Heart left ventricle (tissue), 16 donors: Measurements from ENCODE around the gene PTPRU. TPM values are rescaled to one million over a fixed set of nuclear protein-coding genes. Genes with fewer than 3 reads are reported as not detected.

Experiments
- ATAC-seq, 4 donors: fragments of 200-7000 bp; cut with Tn5 transposase; one replicate each; pipeline ENCODE4 v1.9.1; 2020 to 2022; ENCODE audit warnings: moderate library complexity in 4 of 4, mild to moderate bottlenecking in 3 of 4, moderate number of reproducible peaks in 1 of 4
- DNase-seq, 5 donors: peaks; one replicate each; pipeline ENCODE4 v3.0.0-alpha.2; 2020
- H3K27ac ChIP-seq, 12 donors: fragments of 200-600 bp; sonication (generic) in 4 of 12; one replicate each; pipeline versions ENCODE4 v1.5.0 to v1.8.0; 2016 to 2022; ENCODE audit warnings: mild to moderate bottlenecking in 2 of 12
- H3K27me3 ChIP-seq, 9 donors: fragments of 200-600 bp; sonication (generic) in 2 of 9; one replicate each; pipeline versions ENCODE4 v1.5.1 to v1.8.0; 2016 to 2022; ENCODE audit warnings: mild to moderate bottlenecking in 3 of 9
- H3K36me3 ChIP-seq, 9 donors: fragments of 200-600 bp; sonication (generic) in 2 of 9; one replicate each; pipeline versions ENCODE4 v1.5.0 to v1.8.0; 2018 to 2022; ENCODE audit warnings: mild to moderate bottlenecking in 2 of 9
- H3K4me1 ChIP-seq, 12 donors: fragments of 200-600 bp; sonication (generic) in 4 of 12; one replicate each; pipeline versions ENCODE4 v1.5.0 to v1.8.0; 2016 to 2022; ENCODE audit warnings: mild to moderate bottlenecking in 3 of 12
- H3K4me3 ChIP-seq, 12 donors: fragments of 200-600 bp; sonication (generic) in 4 of 12; one replicate each; pipeline versions ENCODE4 v1.5.0 to v1.8.0; 2017 to 2022; ENCODE audit warnings: mild to moderate bottlenecking in 9 of 12, moderate library complexity in 4 of 12
- H3K9me3 ChIP-seq, 12 donors: fragments of 200-600 bp; sonication (generic) in 4 of 12; one replicate each; pipeline versions ENCODE4 v1.5.0 to v1.8.0; 2016 to 2022; ENCODE audit warnings: mild to moderate bottlenecking in 1 of 12
- POLR2A ChIP-seq, 2 donors: fragments of 450-650 bp; IDR thresholded peaks; one replicate each; pipeline ENCODE4 v1.6.1; 2017; ENCODE audit warnings: antibody characterized with exemption in 2 of 2, mild to moderate bottlenecking in 2 of 2, moderate library complexity in 2 of 2
- WGBS, 4 donors: extraction: QIAGEN DNeasy Blood & Tissue Kit in 2 of 4; methylation state at CpG; one replicate each; pipeline versions ENCODE4 v1.1.5 to v1.1.7; 2013 to 2018; 5-methylcytosine and 5-hydroxymethylcytosine counted together
- intact Hi-C, 10 donors: fragments of 100-400 bp; cut with DNase I; formaldehyde crosslinking; loops; one replicate each; pipeline versions ENCODE4 v1.11.1 to v1.14.2; 2022
- polyA plus RNA-seq, 2 donors: library from polyadenylated mRNA; stranded (reverse); fragments of 200-250 nt; gene quantifications; one replicate each; pipeline ENCODE4 v1.2.3, GENCODE V29; 2013
- total RNA-seq, 9 donors: library from RNA; depleted of rRNA in 2 of 9; stranded (reverse); fragments of >200 nt in 2 of 9; fragmentation: NEBNext Ultra II Directional in 3 of 9; extraction: Animal tissue kit (Norgen Biotek cat#: 25700) in 3 of 9; gene quantifications; one replicate each; pipeline versions ENCODE4 v1.1.0 to v1.2.4, GENCODE V29; 2016 to 2023
- TF ChIP-seq, protein P1 (sequence below), 12 donors: fragments of 200-600 bp; sonication (generic) in 4 of 12; IDR thresholded peaks; one replicate each; pipeline versions ENCODE4 v1.5.0 to v1.8.0; 2018 to 2022; ENCODE audit warnings: antibody characterized with exemption in 12 of 12, mild to moderate bottlenecking in 5 of 12
- donor health status: ischemic (EF 13 %, LVEDD 7.1; RV severe dilation, severe dysfunction).
- donor health status: healthy with polysubstance abuse.
- donor health status: DM: no; HTN: yes; CAD: no.
- donor health status: DM: no; HTN: no; CAD: no.
- donor health status: ischemic (EF 25% LVEDD 6.9; RV normal size, moderate dysfunction).
- donor health status: ischemic (EF 25% LVEDD 5.7; RV mildly dilated, moderate dysfunction).
- donor health status: healthy.
- donor health status: DM: yes; HTN: yes; CAD: no.
- donor health status: ischemic (EF 35%, LVEDD 5.7; RV mildly dilated, moderate dysfunction).
- donor health status: nonischemic (EF 11% LVEDD 7.7; RV severe dilation, severe dysfunction).
- donor health status: DM: yes; HTN: yes; CAD: no.
- donor health status: PGD.
- donor health status: ischemic (EF 29% LVEDD 5.4; RV normal size, mild dysfunction).
- donor health status: nonischemic (EF 23%, LVEDD 6.1; RV moderate dilation, normal function).

Gene PTPRU
- total and polyA plus RNA-seq, 11 donors: 7.1 to 59.9 (median 16.2) TPM

DNA sequence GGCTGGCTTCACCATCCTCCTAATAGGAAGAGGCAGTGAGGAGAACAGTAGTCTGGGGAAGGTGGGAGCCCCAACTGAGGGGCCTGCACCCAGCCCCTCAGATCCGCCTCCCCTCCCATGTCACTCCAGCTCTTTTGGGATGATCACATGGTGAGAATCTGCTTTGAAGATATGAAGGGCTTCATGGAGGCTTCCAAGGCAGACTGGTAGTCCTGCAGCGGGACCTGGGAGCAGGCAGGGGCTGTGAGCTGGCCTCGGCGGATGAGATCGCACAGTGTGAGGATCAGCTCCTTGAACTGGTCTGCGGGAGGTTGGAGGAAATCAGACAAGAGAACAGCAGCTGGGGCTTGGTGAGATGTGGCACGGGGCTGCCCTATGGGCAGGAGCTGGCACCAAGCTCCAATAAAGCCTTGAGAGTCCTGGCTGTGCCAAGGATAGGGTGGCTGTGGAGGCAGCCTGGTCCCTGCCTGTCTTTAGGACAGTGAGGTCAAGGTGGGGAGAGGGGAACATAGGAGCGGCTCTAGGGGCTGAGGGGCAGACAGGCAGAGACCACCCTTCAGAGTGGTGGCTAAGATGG is 42.4 kb upstream of the PTPRU start:
- peaks cover 0 to 46% (median 34%) of the 10 kb centered on the region in 9 donors for H3K36me3 ChIP-seq

DNA sequence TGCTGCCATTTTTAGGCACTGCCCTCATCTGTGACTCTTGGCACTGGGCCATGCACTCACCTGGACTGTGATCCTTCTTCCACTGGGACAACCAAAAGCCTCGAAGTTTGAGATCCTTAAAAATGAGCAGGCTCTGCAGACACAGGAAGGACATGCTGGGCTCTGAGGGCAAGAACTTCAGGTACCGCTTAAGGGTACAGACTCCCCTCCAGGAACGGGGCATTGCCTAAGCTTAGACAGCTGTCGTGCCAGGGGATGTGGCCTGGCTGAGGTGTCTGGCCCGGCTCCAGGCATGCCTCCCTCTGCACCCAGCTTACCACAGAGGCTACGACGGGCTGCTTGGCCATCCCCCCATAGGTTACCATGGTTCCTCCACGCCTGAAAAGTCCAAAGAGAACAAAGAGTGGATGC is 40.4 kb upstream of the PTPRU start:
- Histone ChIP-seq H3K27ac (no peak overlapping the region), H3K4me1 (no peaks in the 10 kb centered on the region), H3K4me3 (no peak overlapping the region), H3K27me3 (no peaks in the 10 kb centered on the region), H3K36me3 (peaks cover 0 to 66% (median 52%) of the 10 kb centered on the region in 9 donors), H3K9me3 (no peaks in the 10 kb centered on the region)
- no peak for DNase-seq
- WGBS, 4 donors: 50 to 73% (median 65%) methylated on average over 7 to 8 of the region's 8 CpGs
- intact Hi-C loops: no loop called here
- TF ChIP-seq POLR2A (IDR thresholded peaks at IDR 0.05): no peak
- TF ChIP-seq, protein P1, sequence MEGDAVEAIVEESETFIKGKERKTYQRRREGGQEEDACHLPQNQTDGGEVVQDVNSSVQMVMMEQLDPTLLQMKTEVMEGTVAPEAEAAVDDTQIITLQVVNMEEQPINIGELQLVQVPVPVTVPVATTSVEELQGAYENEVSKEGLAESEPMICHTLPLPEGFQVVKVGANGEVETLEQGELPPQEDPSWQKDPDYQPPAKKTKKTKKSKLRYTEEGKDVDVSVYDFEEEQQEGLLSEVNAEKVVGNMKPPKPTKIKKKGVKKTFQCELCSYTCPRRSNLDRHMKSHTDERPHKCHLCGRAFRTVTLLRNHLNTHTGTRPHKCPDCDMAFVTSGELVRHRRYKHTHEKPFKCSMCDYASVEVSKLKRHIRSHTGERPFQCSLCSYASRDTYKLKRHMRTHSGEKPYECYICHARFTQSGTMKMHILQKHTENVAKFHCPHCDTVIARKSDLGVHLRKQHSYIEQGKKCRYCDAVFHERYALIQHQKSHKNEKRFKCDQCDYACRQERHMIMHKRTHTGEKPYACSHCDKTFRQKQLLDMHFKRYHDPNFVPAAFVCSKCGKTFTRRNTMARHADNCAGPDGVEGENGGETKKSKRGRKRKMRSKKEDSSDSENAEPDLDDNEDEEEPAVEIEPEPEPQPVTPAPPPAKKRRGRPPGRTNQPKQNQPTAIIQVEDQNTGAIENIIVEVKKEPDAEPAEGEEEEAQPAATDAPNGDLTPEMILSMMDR (IDR thresholded peaks at IDR 0.05): no peak
- ATAC-seq: peak in 3 of 4 donors; percentile 9 to 40 (median 34)

More for the DNA sequence above, 42.4 kb upstream of the PTPRU start:
- TF ChIP-seq, protein P1 (IDR thresholded peaks at IDR 0.05): no peak
- no peak for TF ChIP-seq POLR2A (IDR thresholded peaks at IDR 0.05)
- ATAC-seq: no peak
- Histone ChIP-seq H3K9me3 (no peaks in the 10 kb centered on the region), H3K27ac (no peak overlapping the region), H3K4me3 (no peak overlapping the region), H3K27me3 (no peaks in the 10 kb centered on the region), H3K4me1 (no peaks in the 10 kb centered on the region)
- intact Hi-C loops: no loop called here
- 93 to 97% (median 96%) methylated on average over 8 of the region's 8 CpGs for WGBS, 4 donors
- no peak for DNase-seq

- WGBS, 4 donors: 79 to 80% (median 80%) methylated on average over 7 of the region's 7 CpGs
- H3K27me3 ChIP-seq: no peaks in the 10 kb centered on the region
- no peak for ATAC-seq
- H3K27ac ChIP-seq: peak overlapping the region in 1 of 12 donors; percentile 15
- no peak for DNase-seq
- no peaks in the 10 kb centered on the region for H3K9me3 ChIP-seq
- TF ChIP-seq POLR2A (IDR thresholded peaks at IDR 0.05): no peak
- TF ChIP-seq, protein P1 (IDR thresholded peaks at IDR 0.05): no peak
- peaks cover 0 to 5% (median 2%) of the 10 kb centered on the region in 12 donors for H3K4me1 ChIP-seq
- peaks cover 0 to 76% (median 61%) of the 10 kb centered on the region in 9 donors for H3K36me3 ChIP-seq
- intact Hi-C loops: no loop called here
- no peak overlapping the region for H3K4me3 ChIP-seq
Measured at GRCh38 chr1:29196863-29197589, 39.3 kb upstream of the PTPRU start.

GRCh38 chr1:29197590-29197924 is 38.8 kb upstream of the PTPRU start:
- peaks cover 0 to 76% (median 60%) of the 10 kb centered on the region in 9 donors for H3K36me3 ChIP-seq
- ATAC-seq (peak; percentile 32 to 71 (median 62)), DNase-seq (no peak)
- 80 to 86% (median 81%) methylated on average over 2 of the region's 2 CpGs for WGBS, 4 donors
- H3K27me3 ChIP-seq: no peaks in the 10 kb centered on the region
- H3K9me3 ChIP-seq: no peaks in the 10 kb centered on the region
- H3K4me1 ChIP-seq: peaks cover 0 to 11% (median 7%) of the 10 kb centered on the region in 12 donors
- no peak for TF ChIP-seq POLR2A (IDR thresholded peaks at IDR 0.05)
- TF ChIP-seq, protein P1 (IDR thresholded peaks at IDR 0.05): peak in 8 of 12 donors; percentile 18 to 40 (median 22)
- intact Hi-C loops: no loop called here
- H3K4me3 ChIP-seq: no peak overlapping the region
- H3K27ac ChIP-seq: peak overlapping the region in 1 of 12 donors; percentile 15
